Measurements from ENCODE around the gene NBAS. TPM values are rescaled to one million over a fixed set of nuclear protein-coding genes. Genes with fewer than 3 reads are reported as not detected.

NBAS gene
- total and polyA plus RNA-seq, 2 of the 4 experiments (the other 2 are of a cell fraction): 22.3 to 105 TPM

DNA sequence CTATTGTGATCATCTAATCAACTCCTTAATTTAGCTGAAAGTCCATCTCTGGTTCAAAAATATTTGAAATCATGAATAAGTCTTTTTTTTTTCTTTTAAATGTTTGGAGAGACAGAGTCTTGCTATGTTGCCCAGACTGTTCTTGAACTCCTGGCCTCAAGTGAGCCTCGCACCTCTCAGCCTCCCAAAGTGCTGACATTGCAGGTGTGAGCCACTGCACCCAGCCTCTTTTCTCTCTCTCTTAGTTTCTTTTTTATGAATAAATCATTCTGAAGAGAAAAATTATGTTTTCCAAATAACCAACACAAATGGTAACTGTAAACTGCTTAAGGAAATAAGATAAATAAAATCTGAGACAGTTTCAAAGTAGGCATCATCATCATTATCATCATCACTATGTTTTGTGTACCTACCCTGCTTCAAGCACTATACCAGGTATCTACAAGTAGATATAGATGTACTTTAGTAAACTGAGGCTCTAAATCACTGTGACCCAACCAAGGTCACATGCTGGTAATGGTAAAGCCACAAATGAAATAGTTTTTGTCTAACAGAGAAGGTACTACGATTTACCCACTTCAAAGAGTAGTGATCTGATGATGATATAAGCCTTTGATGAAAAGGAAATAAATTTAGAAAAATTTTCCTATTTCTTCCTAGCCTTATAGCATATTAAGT lies 5.0 kb upstream of the NBAS start:
- Histone ChIP-seq H3K14ac (replicated peaks; ENCODE audit: low read depth, low read length) (no peak overlapping the region), H2AK9ac (replicated peaks; ENCODE audit: low read depth, low read length, poor library complexity) (no peak overlapping the region), H2AK5ac (ENCODE audit: low read depth, low read length) (no peak overlapping the region), H2BK5ac (ENCODE audit: low read depth, low read length, poor library complexity, severe bottlenecking) (no peak overlapping the region), H4K8ac (ENCODE audit: low read depth in 2 of 2, low read length in 2 of 2) (no peak overlapping the region), H3K4me1 (ENCODE audit: control insufficient read depth, insufficient read depth, low read length) (no peaks in the 10 kb centered on the region), H3K9me3 (ENCODE audit: control insufficient read depth, insufficient read depth, low read length) (no peaks in the 10 kb centered on the region), H4K91ac (ENCODE audit: insufficient read depth, low read depth, low read length) (no peak overlapping the region), H4K20me1 (ENCODE audit: insufficient read depth, low read length) (no peaks in the 10 kb centered on the region), H3K9ac (ENCODE audit: low read depth, low read length) (no peak overlapping the region), H3K4ac (ENCODE audit: low read depth, low read length) (no peak overlapping the region), H3K56ac (ENCODE audit: extremely low read depth, insufficient read depth, low read length) (no peak overlapping the region), H3K18ac (ENCODE audit: low read depth, low read length) (no peak overlapping the region), H3K4me2 (ENCODE audit: low read depth, low read length) (no peak overlapping the region), H3K23ac (ENCODE audit: low read depth, low read length) (no peak overlapping the region), H3K36me3 (ENCODE audit: control insufficient read depth, insufficient read depth, low read length) (no peaks in the 10 kb centered on the region), H4K5ac (ENCODE audit: low read depth, low read length) (no peak overlapping the region), H3K9me1 (ENCODE audit: insufficient read depth, low read length) (no peaks in the 10 kb centered on the region), H2BK120ac (ENCODE audit: low read depth, low read length) (no peak overlapping the region), H2AFZ (replicated peaks; ENCODE audit: low read length, poor library complexity) (no peak overlapping the region), H3K4me3 (ENCODE audit: insufficient read depth, low read depth, low read length) (no peak overlapping the region), H3K27ac (ENCODE audit: insufficient read depth, low read length) (no peak overlapping the region), H3K27me3 (ENCODE audit: control insufficient read depth, insufficient read depth, low read length) (no peaks in the 10 kb centered on the region), H2BK15ac (ENCODE audit: low read depth, low read length) (no peak overlapping the region), H3K79me1 (ENCODE audit: low read depth in 1 of 2, low read length in 2 of 2) (no peaks in the 10 kb centered on the region), H2BK20ac (ENCODE audit: low read depth, low read length) (no peak overlapping the region)
- CTCF ChIA-PET: interaction anchor here (0.6 to 1.5 kb wide), 2 partner anchors 11 to 25 kb away, joined by 3 to 4 read pairs; no protein-coding TSS in a partner anchor
- peak; percentile 32; the same call in 1 of the 2 replicates for TF ChIP-seq MAFK (IDR thresholded peaks at IDR 0.05; ENCODE audit: low read depth, low read length)
- no peak for TF ChIP-seq SMC3 (IDR thresholded peaks at IDR 0.05; ENCODE audit: low read depth, low read length)
- DNase-seq (no peak), ATAC-seq (ENCODE audit: low read depth) (no peak)
- POLR2A ChIA-PET (ENCODE audit: unreplicated experiment): no interaction called here
- WGBS, 2 experiments (ENCODE audit: extremely low coverage in 2 of 2, insufficient read length in 1 of 2): no CpG with 5 or more reads among the region's 2 CpGs
- BruUV-seq (replicated peaks): no TSS peak
- dilution Hi-C loops (cut with HindIII; ENCODE audit: low sequenced_read_pairs, unreplicated experiment) (no loop called here), intact Hi-C loops (cut with micrococcal nuclease) (loop anchor here (10.0 kb wide), 2 partner anchors 391 to 521 kb away; no protein-coding TSS in a partner anchor), in situ Hi-C loops (cut with MboI; ENCODE audit: low sequenced_read_pairs) (no loop called here)

All from IMR-90 (cell line).